NCI-H1417 treated with DMSO at 0.1 percent for 48 hours (cell line): ENCODE data around the gene PPM1H.
A peak's percentile ranks its signal among the peaks of the same experiment; 100 is the strongest.

ENCODE experiments used
- DNase-seq: peaks from one replicate; lab custom pipeline; 2025; lab: John Stamatoyannopoulos, UW

Gene PPM1H

GRCh38 chr12:62799126-62799736 is 135.7 kb downstream of the PPM1H start:
- peak; percentile 72 for DNase-seq

GRCh38 chr12:62794218-62794583 is 140.7 kb downstream of the PPM1H start:
- no peak for DNase-seq

DNA sequence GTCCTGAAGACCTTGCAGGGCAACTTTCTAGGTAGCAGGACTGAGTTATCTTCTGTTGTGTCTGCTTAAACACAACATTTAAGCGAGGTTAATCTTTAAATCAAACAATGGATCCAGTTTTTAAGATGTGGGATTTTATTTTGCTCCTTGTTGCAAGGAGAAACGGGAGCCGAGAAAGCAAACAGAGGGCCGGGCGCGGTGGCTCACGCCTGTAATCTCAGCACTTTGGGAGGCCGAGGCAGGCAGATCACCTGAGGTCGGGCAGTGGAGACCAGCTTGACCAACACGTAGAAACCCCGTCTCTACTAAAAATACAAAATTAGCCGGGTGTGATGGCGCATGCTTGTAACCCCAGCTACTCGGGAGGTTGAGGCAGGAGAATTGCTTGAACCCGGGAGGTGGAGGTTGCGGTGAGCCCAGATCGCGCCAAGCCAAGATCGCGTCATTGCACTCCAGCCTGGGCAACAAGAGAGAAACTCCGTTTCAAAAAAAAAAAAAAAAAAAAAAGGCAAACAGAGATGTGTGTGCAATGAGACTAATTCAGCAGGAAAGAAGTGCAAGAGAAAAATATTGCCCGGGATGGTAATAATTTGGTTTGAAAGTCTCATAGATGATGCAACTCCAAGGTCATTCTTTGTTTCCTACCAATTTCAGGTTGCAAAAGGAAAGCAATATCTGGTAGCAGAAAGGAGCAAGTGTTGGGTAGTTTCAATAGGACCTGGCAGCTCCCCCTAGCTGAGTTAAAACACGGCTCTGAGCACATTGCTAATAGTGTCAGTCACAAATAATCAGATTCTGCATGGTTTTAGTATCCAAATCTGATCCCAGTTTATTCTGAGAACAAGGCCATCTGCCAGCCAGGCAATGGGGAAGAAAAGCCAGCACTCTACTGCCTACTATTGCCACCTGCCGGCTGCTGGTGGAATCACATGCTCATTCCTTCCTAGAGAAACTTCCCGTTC is 141.4 kb downstream of the PPM1H start:
- peak; percentile 59 for DNase-seq

- DNase-seq, result no peak
Observed at GRCh38 chr12:62792236-62792870, 142.6 kb downstream of the PPM1H start.

DNA sequence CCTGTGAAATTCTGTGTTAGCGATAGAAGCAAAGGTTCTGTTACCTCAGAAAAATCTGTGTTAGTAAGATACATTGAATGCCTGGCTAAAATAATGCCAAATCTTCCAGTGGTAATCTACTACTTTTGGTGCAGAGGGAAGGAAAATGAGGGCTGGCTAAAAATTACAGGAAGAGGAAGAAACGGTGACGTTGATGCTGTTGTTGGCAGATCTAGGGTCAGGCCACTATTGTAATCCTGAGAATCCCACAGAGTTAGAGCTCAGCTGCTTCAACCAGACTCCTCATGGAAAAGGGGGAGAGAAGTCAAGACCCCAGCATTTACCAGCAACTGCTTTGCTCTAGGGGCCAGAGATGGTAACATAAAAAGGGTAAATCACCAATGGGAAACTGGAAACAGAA is 145.1 kb downstream of the PPM1H start:
- DNase-seq, result no peak

DNA sequence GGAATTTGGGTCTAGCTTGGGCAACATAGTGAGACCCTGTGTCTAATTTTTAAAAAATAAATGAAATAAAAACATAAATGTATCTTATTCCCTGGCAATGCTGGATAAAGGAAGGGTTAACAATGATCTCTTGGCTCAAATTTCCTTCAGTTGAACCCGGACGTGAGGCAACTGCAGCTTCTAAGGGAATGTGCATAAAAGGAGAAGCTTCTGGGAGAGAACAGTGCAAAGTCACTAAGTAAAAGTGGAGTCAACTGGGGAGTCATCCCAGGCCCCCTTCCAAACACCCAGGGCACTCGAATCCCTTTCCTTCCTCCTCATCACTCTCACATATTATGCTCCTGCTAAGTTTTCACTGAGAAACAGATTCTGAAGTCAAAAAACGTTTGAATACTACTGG is 147.3 kb downstream of the PPM1H start:
- DNase-seq, result no peak

- no peak for DNase-seq
Observed at GRCh38 chr12:62787023-62787422, 147.9 kb downstream of the PPM1H start.

DNA sequence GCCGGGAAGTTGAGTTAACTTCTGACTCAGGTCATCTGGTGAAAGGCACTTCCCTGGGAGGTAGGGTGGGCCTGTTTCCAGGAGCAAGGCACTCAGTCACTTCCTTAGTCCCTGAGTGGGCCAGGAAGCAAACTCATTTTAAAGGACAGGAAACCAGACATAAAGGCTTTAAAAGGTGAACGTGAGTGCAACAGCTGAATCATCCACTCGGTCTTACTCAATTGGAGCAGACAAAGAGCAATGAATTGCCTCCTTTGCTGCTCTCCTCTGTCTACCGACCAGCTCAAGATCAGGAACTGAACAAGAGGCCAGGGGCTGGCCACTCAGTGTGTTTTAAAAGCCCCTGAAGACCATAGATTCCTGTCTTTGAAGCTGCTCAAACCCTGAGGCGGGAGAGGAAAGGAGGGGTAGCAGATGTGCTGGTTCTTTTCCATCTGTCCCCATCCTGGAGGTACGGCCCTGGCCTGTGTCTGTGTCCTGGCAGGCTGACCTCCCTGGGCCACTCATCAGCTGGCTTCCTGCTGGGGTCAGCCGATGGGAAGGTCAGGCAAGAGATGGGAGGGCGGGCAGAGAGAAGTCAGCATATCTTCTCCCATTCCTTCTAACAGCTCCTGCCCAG is 148.9 kb downstream of the PPM1H start:
- DNase-seq, result no peak

- no peak for DNase-seq
Observed at GRCh38 chr12:62784576-62784975, 150.4 kb downstream of the PPM1H start.

GRCh38 chr12:62783881-62784280 is 151.1 kb downstream of the PPM1H start:
- no peak for DNase-seq

- no peak for DNase-seq
Observed at GRCh38 chr12:62781136-62781880, 153.6 kb downstream of the PPM1H start.

DNA sequence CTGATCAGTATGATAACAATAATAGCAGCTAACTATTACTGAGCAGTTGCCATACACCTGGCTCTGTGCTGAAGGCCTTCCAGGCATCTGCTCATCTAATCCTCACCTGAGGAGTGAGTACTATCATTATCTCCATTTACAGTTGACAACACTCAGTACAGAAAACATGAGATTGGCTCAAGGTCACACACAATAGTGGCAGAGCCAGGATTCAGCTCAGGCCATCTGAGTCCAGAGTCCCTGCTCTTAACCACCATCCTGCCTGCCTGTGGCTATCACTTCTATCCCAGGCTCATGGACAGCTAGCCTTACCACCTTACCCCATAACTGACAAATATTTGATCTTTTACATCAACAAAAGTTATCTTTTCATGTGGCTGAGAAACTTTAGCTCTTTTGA is 155.5 kb downstream of the PPM1H start:
- DNase-seq, result no peak

GRCh38 chr12:62778187-62778586 is 156.8 kb downstream of the PPM1H start:
- no peak for DNase-seq

- DNase-seq, result no peak
Observed at GRCh38 chr12:62776997-62777396, 158.0 kb downstream of the PPM1H start.

DNA sequence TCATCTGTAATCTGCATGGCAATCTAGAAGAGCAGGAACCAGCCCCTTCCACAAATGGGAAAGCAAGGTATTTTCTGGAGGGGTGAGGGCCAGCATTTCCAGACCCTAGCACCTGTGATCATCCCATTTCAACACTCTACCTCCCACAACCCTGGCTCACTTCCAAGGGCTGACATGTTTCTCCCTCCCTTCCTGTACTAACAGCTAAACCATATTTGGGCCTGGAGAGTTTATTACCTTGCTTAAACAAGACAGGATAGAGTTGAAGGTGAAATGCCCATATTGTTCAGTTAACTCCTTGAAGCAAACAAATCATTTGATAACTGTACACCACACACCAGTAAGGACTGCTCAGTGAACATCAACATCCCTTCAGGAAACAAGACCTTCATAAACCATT is 158.4 kb downstream of the PPM1H start:
- no peak for DNase-seq

DNA sequence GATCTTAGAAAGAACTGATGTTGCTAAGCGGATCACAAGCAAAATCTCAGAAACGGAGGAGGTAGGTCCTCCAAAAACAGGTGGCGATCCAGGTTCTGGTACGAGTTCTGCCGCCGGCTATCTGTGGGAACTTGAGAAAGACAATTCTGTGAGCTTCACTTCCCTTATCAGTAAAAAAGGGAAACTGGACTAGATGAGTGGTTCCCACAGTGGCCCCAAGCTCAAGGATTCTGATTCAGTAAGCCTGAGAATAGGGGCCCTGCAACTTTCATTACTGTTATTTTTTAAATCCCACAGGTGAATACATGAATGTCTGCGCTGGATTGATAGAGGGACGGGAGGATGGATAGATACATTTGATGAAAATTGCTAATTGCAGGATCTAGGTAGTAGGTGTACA is 160.2 kb downstream of the PPM1H start:
- no peak for DNase-seq

GRCh38 chr12:62772416-62772955 is 162.5 kb downstream of the PPM1H start:
- DNase-seq, result no peak

DNA sequence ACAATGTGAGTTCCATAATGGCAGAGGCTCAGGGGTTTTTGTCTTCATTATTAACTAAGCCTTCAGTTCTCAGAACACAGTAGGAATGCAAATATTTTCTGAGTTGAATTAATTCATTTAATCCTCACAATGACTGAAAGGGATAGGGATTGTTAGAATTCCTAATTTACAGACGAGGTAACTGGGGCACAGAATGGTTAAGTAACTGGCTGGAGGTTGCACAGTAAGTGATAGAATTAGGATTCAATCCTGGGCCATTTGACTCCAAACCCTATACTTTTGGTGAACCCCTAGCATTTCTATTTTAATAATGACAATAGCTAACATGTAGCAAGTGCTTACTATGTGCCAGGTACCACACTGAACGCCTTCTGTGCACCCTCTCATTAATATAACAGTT is 163.1 kb downstream of the PPM1H start:
- DNase-seq, result no peak

DNA sequence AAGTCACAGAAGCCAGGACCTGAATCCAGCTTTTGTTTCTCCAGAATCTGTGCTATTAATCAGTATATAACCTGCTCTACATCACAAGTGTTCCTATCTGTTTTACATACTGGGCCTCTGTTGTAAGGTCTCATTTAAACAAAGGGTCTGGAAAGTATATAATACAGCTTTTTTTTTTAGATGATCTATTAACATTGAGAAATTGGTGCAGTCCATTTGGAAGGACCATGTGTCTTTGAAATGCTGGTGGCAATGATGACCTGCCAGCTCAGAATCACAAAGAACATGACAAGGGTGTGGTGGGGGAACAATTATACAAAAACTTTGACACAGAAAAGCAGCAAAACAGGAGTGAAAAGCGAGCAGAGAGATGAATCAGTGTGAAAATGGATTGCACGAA is 164.6 kb downstream of the PPM1H start:
- no peak for DNase-seq

DNA sequence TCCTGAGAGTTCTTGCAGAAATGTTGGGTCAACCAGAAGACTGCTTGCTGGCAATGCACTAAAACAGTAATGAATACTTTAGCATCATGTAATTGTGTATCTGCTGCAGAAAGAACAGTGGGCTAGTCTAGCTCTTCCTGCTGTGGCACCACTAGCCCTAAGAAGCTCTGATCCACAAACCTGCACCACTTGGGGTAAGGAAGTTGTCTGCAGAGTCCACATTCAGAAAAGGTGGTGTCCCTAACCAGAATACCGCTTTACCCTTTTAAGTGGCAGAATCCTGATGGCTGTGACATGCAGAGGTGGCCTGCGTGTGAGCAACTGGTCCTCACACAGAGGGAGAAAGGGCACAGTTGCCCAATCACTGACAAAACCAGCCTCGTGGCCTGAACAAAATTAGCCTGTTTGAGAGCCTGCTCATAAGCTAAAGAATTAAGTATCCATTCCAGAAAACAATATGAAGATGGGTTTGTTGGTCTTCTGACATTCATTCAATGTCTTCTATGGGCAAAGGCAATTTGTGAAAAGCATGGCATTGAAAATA is 165.8 kb downstream of the PPM1H start:
- DNase-seq, result no peak

- DNase-seq, result no peak
Observed at GRCh38 chr12:62767946-62768345, 167.0 kb downstream of the PPM1H start.
